HT-29 (cell line): ENCODE measurements around the gene SREBF1. TPM values are rescaled to one million over a fixed set of nuclear protein-coding genes. Genes with fewer than 3 reads are reported as not detected.

Experiments
- DNase-seq: peaks from one replicate; pipeline ENCODE4 v3.0.0-alpha.2; 2015; ENCODE audit warnings: low spot score
- total RNA-seq: library from RNA; depleted of rRNA; stranded (reverse); fragments of >200 nt; shearing (Covaris generic); gene quantifications from 2 replicates; pipeline ENCODE4 v1.2.3, GENCODE V29; 2014

SREBF1 gene
- total RNA-seq, 1 experiment from 2014 or later: 304 TPM

DNA sequence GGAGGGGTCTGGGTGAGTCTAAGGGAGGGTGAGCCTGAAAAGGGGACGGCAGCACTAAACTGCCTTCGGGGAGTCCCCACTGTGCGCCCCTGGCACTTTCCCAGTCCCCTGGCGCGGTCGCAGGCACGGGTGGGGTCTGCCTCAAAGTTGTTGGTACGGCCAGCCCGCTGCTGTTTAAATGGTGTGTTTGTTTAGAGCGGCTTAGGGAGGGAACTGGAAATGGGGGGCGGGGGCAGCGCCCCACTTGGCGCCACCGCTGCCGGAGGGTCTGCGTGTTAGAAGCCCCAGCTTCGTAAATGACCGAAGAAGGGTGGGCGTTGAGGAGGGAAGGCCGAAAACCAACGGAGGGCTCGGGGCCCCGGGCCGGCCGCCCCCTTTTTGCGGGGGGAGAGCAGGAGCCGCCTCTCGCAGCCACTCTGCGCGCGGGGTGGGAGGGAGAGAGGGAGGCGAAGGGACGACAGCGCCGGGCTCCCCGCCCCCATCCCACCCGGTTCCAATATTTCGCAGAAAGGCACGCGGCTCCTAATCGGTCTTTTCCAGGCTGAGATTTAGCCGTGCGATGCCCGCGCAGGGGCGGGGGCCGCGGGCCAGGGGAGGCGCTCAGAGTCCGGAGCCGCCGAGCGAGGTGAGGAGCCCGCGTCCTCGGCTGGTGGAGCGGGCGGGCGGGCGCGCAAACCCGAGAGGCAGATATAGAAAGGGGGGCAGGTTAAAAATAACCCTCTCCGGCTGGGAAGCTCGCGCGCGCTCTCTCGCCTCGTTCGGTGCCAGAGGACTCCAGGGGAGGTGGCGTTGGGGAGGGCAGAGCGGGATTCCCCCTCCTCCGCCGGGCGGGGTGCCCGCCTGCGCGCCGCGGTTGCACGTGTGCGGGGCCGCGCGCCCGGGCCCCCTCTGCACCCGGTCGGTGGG, 54.9 kb downstream of the SREBF1 start:
- DNase-seq: peak; percentile 65

DNA sequence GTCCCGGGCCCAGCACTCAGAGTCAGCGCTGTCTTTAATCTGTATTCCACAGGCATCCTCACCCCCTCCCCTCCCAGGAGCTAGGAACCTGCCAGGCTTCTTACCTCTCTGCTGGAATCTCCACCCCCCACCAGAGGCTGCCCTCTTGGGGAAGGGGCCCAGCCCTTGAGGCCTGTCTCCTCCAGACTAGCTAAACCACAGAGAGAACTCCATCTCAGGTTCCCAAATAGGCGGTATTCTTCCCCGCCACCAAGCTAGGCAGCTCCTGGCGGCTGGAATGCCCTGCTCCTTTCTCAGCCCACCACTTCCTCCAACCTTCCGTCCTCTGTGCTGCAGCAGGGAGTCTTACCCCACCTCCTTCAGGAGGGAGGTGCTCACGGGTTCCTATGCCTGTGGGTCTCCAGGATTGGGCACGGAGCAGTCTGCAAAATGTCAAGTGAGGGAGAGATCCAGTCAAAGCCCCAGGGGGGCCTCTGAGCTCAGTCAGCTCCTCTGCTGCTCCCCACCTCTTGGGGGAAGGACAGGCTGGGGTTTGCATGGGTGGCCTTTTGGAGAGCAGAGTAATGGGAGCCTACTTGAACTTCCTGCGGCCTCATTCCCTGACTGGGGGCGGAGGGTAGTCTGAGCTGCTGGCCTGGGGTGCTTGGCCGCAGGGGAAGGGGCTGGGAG, 55.7 kb downstream of the SREBF1 start:
- peak; percentile 59 for DNase-seq

- no peak for DNase-seq
These were observed 57.7 kb downstream of the SREBF1 start for GRCh38 chr17:17779015-17779611.

GRCh38 chr17:17778308-17779014, 58.3 kb downstream of the SREBF1 start:
- DNase-seq: no peak

DNA sequence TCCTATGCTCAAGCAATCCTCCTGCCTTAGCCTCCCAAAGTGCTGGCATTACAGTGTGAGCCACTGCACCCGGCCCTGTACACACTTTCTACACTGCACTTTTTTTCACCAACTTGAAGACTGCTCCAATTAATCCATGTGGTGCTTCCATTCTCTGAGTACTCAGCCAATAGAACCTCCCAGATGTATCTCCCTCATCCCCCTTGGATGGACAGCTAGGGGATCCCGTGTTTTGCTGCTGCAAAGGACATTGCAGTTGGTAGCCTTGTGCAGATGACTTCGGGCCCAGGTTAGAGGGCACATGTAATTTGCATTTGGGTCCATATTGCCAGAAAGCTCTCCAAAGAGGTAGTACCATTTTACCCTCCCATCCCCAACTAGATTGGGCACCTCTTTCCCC, 59.9 kb downstream of the SREBF1 start:
- DNase-seq: no peak

DNA sequence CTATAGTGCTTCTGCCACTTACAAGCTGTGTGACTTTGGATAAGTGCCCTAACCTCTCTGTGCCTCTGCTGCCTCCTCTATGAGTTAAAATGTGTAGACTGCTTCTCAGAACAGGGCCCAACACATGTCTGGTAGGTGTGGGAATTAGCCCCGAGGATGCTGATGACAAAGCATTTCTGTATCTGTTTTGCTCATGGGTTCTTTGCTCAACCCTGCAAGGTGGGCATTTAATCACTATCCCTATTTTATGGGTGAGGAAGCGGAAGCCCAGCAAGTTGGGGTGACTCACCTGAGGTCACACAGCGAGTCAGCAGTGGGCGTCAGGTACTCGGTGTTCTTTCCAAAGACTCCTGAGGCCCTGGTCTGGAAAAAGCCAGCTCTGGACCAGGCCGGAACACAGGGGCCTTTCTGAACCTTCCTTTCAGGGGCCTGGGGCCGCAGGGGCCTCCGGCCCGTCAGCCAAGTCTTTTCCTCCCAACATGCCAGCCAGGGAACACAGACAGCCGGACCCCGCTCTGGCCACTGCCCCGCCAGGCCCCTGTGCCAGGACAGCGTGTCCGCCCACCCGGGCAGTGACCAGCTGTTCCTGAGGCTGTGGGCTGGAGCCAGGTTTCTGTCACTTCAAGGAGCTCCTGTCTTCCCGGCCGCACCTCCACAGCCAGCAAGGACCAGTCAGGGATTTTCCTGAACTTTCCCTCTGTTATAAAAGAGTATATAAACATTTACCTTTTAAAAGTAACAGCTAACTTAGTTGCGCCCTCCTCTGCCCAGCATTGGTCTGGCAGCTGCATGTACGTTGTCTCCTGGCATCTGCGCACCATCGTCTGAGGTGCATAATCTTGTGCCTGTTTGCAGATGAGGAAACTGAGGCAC, 62.5 kb downstream of the SREBF1 start:
- peak; percentile 51 for DNase-seq

DNA sequence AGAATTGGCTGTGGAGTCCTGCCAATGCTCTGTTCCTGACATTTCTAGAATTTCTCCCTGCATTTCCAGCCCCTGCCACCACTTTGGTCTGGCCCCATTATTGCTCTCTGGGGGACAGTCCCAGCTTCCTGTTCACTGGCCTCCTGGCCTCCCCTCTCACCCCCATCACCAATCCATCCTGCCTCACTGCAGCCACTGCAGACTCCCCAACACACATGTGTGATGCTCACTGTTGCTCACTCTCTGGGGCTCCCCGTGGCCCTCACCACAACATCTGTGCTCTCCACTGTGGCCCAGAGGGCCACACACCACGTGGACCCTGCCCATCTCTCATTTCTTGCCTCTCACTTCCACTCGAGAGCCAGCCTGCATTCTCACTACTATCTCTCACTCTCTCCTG, 64.6 kb downstream of the SREBF1 start:
- DNase-seq: no peak

DNA sequence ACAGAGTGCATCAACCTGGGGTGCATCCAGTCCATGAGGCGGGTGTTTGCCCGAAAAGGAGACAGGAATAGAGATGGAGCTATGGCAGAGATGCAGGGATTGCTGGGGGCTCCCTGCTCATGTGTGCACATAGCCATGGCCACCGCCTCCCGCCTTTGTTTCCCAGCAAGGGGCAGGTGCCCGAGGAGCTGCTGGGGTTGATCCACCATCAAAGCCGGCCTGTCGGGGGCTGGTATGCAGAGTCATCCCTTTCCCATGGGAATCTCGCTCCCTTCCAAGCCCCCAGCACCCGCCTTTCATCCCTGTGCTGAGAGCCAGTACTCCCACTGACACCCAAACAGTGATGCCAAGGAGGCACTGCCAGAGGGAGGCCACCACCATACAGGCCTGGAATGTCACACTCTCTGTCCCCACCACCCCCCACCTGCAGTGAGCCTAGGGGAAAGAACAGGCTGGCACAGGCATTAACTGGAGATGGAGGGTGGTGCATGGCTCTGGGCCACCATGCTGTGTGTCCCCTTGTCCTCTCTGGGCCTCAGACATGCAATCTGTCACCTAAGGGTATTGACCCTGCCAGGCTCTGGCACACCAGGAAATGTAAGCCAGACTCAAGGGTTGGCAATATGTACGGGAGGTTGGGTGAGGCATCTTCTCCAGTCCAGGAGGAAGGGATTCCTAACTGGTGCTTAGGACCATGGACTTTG, 65.1 kb downstream of the SREBF1 start:
- DNase-seq: no peak

- DNase-seq: no peak
These were observed 66.1 kb downstream of the SREBF1 start for GRCh38 chr17:17770632-17771044.

DNA sequence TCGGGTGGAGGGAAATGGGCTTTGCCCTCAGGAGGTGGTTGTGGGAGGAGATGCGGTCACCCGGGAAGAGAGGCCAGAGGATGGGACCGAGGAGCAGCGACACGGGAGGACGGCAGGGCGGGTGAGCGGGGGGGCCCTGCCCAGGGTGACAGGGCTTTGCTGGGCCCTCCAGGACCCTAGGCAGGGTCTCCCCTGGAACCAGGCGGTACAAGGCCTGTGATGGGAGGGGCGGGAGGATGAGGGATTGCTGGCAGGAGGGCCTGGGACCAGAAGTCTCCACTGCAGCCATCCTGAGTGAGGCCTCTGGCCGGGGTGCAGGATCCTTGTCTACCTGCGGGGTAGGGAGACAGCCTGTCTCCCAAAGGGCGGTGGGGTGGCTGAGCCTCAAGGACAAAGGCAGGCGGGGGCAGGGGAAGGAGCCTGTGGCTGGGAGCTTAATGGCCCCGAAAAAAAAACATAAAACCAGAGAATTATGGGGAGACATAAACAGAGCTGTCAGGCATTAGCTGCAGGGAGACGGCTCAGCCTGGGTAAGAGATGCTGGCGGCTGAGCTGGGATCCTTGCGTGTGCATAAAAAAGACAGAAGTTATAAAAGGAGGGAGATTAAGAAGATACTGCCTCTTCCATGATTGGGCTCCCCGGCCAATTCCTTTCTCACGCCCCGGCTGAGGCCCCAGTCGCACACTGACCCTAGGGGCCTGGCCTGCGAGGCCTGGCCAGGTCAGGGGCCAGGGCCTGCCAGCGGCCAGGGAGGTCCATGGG, 66.7 kb downstream of the SREBF1 start:
- no peak for DNase-seq

DNA sequence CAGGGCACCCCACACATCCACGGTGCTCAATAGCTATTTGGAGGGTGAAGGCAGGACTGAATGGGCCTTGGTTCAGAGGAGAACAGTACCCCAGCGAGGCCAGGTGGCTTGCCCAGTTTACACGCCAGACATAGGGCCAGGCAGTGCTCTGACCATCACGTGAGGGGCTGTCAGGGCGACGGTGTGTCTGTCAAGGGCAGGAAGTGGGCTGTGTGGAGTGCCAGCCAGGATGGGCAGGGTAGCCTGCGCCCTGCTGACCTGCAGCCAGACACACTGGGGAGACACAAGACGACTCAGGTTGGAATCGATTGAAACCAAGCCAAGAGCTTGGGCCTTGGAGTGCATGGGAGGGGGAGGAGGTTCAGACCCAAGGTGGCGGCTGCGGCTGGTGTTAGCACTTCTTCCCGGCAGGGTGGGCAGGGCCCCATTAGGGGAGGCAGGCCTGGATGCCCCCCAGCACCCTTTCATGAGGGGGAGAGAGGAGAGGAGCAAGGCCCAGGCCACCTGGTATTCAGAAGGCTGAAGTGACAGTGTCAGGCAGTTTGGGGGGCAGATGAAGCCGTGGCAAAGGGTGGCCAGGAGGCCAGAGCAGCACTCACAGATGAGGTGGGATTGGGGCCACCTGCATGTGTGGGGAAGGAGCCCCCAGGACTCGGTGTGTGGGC, 68.2 kb downstream of the SREBF1 start:
- no peak for DNase-seq

GRCh38 chr17:17767887-17768418, 68.8 kb downstream of the SREBF1 start:
- no peak for DNase-seq

- DNase-seq: no peak
These were observed 69.5 kb downstream of the SREBF1 start for GRCh38 chr17:17767154-17767869.

GRCh38 chr17:17766744-17767120, 70.1 kb downstream of the SREBF1 start:
- no peak for DNase-seq

DNA sequence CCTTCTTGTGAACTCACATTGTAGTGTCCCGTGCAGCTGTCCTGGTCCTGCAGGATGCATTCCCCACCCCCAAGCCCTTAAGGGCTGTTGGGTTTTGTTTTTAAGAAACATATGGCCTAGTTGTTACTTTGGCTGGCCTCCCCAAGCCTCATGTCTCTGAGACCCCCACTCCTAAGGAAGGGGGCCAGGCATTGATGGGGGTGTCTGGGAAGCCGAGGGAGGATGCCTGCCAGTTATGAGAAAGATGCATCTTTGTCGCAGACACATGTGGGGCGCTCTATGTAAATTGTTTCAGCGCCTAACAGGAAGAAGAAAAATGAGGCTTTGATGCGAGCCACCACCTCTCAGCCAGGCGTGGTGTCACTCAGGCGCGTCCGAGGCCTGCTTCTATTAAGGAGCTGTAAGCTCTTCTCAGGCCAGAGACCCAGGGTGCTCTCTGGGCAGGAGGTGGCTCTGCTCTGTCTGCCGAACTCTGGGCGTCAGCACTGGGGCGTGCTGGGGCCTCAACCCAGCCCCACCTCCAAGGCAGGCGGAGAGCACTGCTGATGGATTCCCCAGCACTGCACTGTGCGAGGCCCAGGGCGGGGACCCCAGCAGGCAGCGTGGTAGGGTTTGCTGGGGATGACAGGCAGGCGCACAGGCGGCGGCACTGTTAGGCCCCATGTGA, 70.6 kb downstream of the SREBF1 start:
- no peak for DNase-seq

- DNase-seq: no peak
These were observed 71.3 kb downstream of the SREBF1 start for GRCh38 chr17:17765359-17766076.

GRCh38 chr17:17763734-17764133, 73.1 kb downstream of the SREBF1 start:
- no peak for DNase-seq
